ENCODE results near the gene MBD3L5.
"Not testable (repeated sequence)": the region's sequence is repeated elsewhere in the genome, so short reads cannot be mapped to it uniquely, and the experiment has no call there.

MBD3L5 gene

GRCh38 chr19:7030278-7030677 is at the start of gene MBD3L5:
Gene MBD3L5 (plus strand): TSS chr19:7030578. CDS start chr19:7030612, 34 bp downstream.
- not testable (repeated sequence) for DNase-seq (ENCODE audit: low spot score)

- DNase-seq (ENCODE audit: low spot score): no peak
Measured at GRCh38 chr19:6983448-6983847, 46.9 kb upstream of the MBD3L5 start.

- no peak for DNase-seq (ENCODE audit: low spot score)
Measured at GRCh38 chr19:6987850-6988249, 42.5 kb upstream of the MBD3L5 start.

- no peak for DNase-seq (ENCODE audit: low spot score)
Measured at GRCh38 chr19:6988257-6988656, 42.1 kb upstream of the MBD3L5 start.

GRCh38 chr19:6995054-6995453 is 35.3 kb upstream of the MBD3L5 start:
- no peak for DNase-seq (ENCODE audit: low spot score)

GRCh38 chr19:6996810-6997209 is 33.6 kb upstream of the MBD3L5 start:
- no peak for DNase-seq (ENCODE audit: low spot score)

- no peak for DNase-seq (ENCODE audit: low spot score)
Measured at GRCh38 chr19:6997679-6998445, 32.5 kb upstream of the MBD3L5 start.

- no peak for DNase-seq (ENCODE audit: low spot score)
Measured at GRCh38 chr19:6999933-7000332, 30.4 kb upstream of the MBD3L5 start.

- no peak for DNase-seq (ENCODE audit: low spot score)
Measured at GRCh38 chr19:7000333-7000732, 30.0 kb upstream of the MBD3L5 start.

GRCh38 chr19:7000816-7001215 is 29.6 kb upstream of the MBD3L5 start:
- DNase-seq (ENCODE audit: low spot score): no peak

- DNase-seq (ENCODE audit: low spot score): peak; percentile 23
Measured at GRCh38 chr19:7004313-7004931, 26.0 kb upstream of the MBD3L5 start.

GRCh38 chr19:7006135-7006704 is 24.2 kb upstream of the MBD3L5 start:
- DNase-seq (ENCODE audit: low spot score): no peak

GRCh38 chr19:7007859-7008258 is 22.5 kb upstream of the MBD3L5 start:
- DNase-seq (ENCODE audit: low spot score): no peak

GRCh38 chr19:7010722-7011593 is 19.4 kb upstream of the MBD3L5 start:
- DNase-seq (ENCODE audit: low spot score): no peak

GRCh38 chr19:7013678-7014077 is 16.7 kb upstream of the MBD3L5 start:
- DNase-seq (ENCODE audit: low spot score): no peak

GRCh38 chr19:7018828-7019227 is 11.6 kb upstream of the MBD3L5 start:
- DNase-seq (ENCODE audit: low spot score): no peak

- not testable (repeated sequence) for DNase-seq (ENCODE audit: low spot score)
Measured at GRCh38 chr19:7021331-7021730, 9.0 kb upstream of the MBD3L5 start, which contains the start of gene MBD3L2B. Gene MBD3L2B (minus strand): TSS chr19:7021431. CDS start chr19:7021397, 34 bp downstream.

- DNase-seq (ENCODE audit: low spot score): not testable (repeated sequence)
Measured at GRCh38 chr19:7028790-7029189, 1.6 kb upstream of the MBD3L5 start.

- not testable (repeated sequence) for DNase-seq (ENCODE audit: low spot score)
Measured at GRCh38 chr19:7040079-7040478, 9.7 kb downstream of the MBD3L5 start, which contains the start of gene MBD3L4. Gene MBD3L4 (minus strand): TSS chr19:7040179. CDS start chr19:7040144, 35 bp downstream.

GRCh38 chr19:7041563-7041962 is 11.2 kb downstream of the MBD3L5 start:
- DNase-seq (ENCODE audit: low spot score): not testable (repeated sequence)

GRCh38 chr19:7049021-7049420 is 18.6 kb downstream of the MBD3L5 start, which contains the start of gene MBD3L2:
Gene MBD3L2 (plus strand): TSS chr19:7049321. CDS start chr19:7049374, 53 bp downstream.
- DNase-seq (ENCODE audit: low spot score): not testable (repeated sequence)

GRCh38 chr19:7051421-7051820 is 21.0 kb downstream of the MBD3L5 start:
- not testable (repeated sequence) for DNase-seq (ENCODE audit: low spot score)

Measured in hematopoietic multipotent progenitor cell treated with erythropoietin and hydrocortisone succinate and interleukin-3 and kit ligand, for 15 days (in vitro differentiated cells).